IMR-90 (cell line): Measurements from ENCODE around the gene ADCY2. TPM values are rescaled to one million over a fixed set of nuclear protein-coding genes. Genes with fewer than 3 reads are reported as not detected.

Experiments
- ATAC-seq: fragments of 200-7000 bp; cut with Tn5 transposase; 2 replicates; pipeline ENCODE4 v1.9.1; 2020; ENCODE audit warnings: low read depth, mild to moderate bottlenecking, moderate library complexity
- BruUV-seq: library from RNA; stranded (reverse); fragments of 400-500 nt; replicated peaks from 2 replicates; lab custom pipeline; 2021; lab: Mats Ljungman, UMichigan
- CTCF ChIA-PET: fragments of 300-600 bp; formaldehyde crosslinking; extraction: SDS; loops from one replicate; lab custom pipeline; 2021; ENCODE audit warnings: antibody characterized with exemption; lab: Yijun Ruan, JAX
- POLR2A ChIA-PET: fragments of 300-600 bp; sonication (Branson Sonifier 250); formaldehyde crosslinking; loops from one replicate; lab custom pipeline; 2022; ENCODE audit warnings: antibody characterized with exemption; ENCODE audit not compliant: unreplicated experiment; lab: Charles Lee
- DNase-seq: peaks from one replicate; pipeline ENCODE4 v3.0.0; 2013
- H2AFZ ChIP-seq: replicated peaks from 2 replicates; pipeline ENCODE3; 2013; ENCODE audit warnings: low read length, mild to moderate bottlenecking; ENCODE audit not compliant: poor library complexity
- H2AK5ac ChIP-seq: 2 replicates; pipeline ENCODE4 v1.6.1; 2013; ENCODE audit warnings: low read depth, low read length, inconsistent platforms
- H2AK9ac ChIP-seq: replicated peaks from 2 replicates; pipeline ENCODE3; 2013; ENCODE audit warnings: mild to moderate bottlenecking, low read depth, low read length, moderate library complexity; ENCODE audit not compliant: poor library complexity
- H2BK120ac ChIP-seq: 2 replicates; pipeline ENCODE4 v1.6.1; 2013; ENCODE audit warnings: low read depth, low read length, inconsistent platforms
- H2BK15ac ChIP-seq: 3 replicates; pipeline ENCODE4 v1.6.1; 2013; ENCODE audit warnings: low read depth, low read length, inconsistent platforms
- H2BK20ac ChIP-seq: 2 replicates; pipeline ENCODE4 v1.6.1; 2013; ENCODE audit warnings: low read depth, mild to moderate bottlenecking, inconsistent platforms, low read length, moderate library complexity
- H2BK5ac ChIP-seq: 2 replicates; pipeline ENCODE4 v1.6.1; 2013; ENCODE audit warnings: mild to moderate bottlenecking, low read depth, low read length, inconsistent platforms; ENCODE audit not compliant: poor library complexity, severe bottlenecking
- H3K14ac ChIP-seq: replicated peaks from 2 replicates; pipeline ENCODE4 v1.6.1; 2013; ENCODE audit warnings: low read depth, low read length, inconsistent platforms
- H3K18ac ChIP-seq: 2 replicates; pipeline ENCODE4 v1.6.1; 2013; ENCODE audit warnings: low read depth, low read length, control low read depth
- H3K23ac ChIP-seq: 2 replicates; pipeline ENCODE4 v1.6.1; 2013; ENCODE audit warnings: low read depth, low read length, inconsistent platforms
- H3K27ac ChIP-seq: 2 replicates; pipeline ENCODE4 v1.5.1; 2013; ENCODE audit warnings: mild to moderate bottlenecking, control low read depth, low read length; ENCODE audit not compliant: insufficient read depth
- H3K27me3 ChIP-seq: 2 replicates; pipeline ENCODE4 v1.6.1; 2013; ENCODE audit warnings: low read length; ENCODE audit not compliant: control insufficient read depth, insufficient read depth
- H3K36me3 ChIP-seq: 2 replicates; pipeline ENCODE4 v1.6.1; 2013; ENCODE audit warnings: low read length, mixed read lengths; ENCODE audit not compliant: control insufficient read depth, insufficient read depth
- H3K4ac ChIP-seq: 2 replicates; pipeline ENCODE4 v1.6.1; 2013; ENCODE audit warnings: low read depth, low read length, inconsistent platforms
- H3K4me1 ChIP-seq: 2 replicates; pipeline ENCODE4 v1.6.1; 2013; ENCODE audit warnings: low read length, mixed read lengths; ENCODE audit not compliant: control insufficient read depth, insufficient read depth
- H3K4me2 ChIP-seq: 2 replicates; pipeline ENCODE4 v1.6.1; 2013; ENCODE audit warnings: low read depth, mild to moderate bottlenecking, control low read depth, low read length, moderate library complexity
- H3K4me3 ChIP-seq: 2 replicates; pipeline ENCODE4 v1.5.1; 2013; ENCODE audit warnings: low read depth, mild to moderate bottlenecking, control low read depth, low read length, moderate library complexity; ENCODE audit not compliant: insufficient read depth
- H3K56ac ChIP-seq: 2 replicates; pipeline ENCODE4 v1.6.1; 2013; ENCODE audit warnings: low read length, inconsistent platforms; ENCODE audit not compliant: insufficient read depth; ENCODE audit errors: extremely low read depth
- H3K79me1 ChIP-seq, 2 experiments: 2 replicates each; pipeline ENCODE4 v1.6.1; 2013; ENCODE audit warnings: low read length in 2 of 2, inconsistent platforms in 1 of 2, low read depth in 1 of 2
- H3K9ac ChIP-seq: 2 replicates; pipeline ENCODE4 v1.6.1; 2013; ENCODE audit warnings: low read depth, low read length, control low read depth
- H3K9me1 ChIP-seq: 2 replicates; pipeline ENCODE4 v1.6.1; 2013; ENCODE audit warnings: low read length, inconsistent platforms; ENCODE audit not compliant: insufficient read depth
- H3K9me3 ChIP-seq: 2 replicates; pipeline ENCODE4 v1.6.1; 2013; ENCODE audit warnings: low read length; ENCODE audit not compliant: control insufficient read depth, insufficient read depth
- H4K20me1 ChIP-seq: 2 replicates; pipeline ENCODE4 v1.6.1; 2013; ENCODE audit warnings: low read length, inconsistent platforms; ENCODE audit not compliant: insufficient read depth
- H4K5ac ChIP-seq: 2 replicates; pipeline ENCODE4 v1.6.1; 2013; ENCODE audit warnings: mild to moderate bottlenecking, low read depth, low read length, control low read depth
- H4K8ac ChIP-seq, 2 experiments: 2 replicates each; pipeline ENCODE4 v1.6.1; 2013; ENCODE audit warnings: low read depth in 2 of 2, low read length in 2 of 2, control low read depth in 1 of 2, inconsistent platforms in 1 of 2
- H4K91ac ChIP-seq: 2 replicates; pipeline ENCODE4 v1.6.1; 2013; ENCODE audit warnings: low read depth, low read length, inconsistent platforms; ENCODE audit not compliant: insufficient read depth
- BHLHE40 ChIP-seq: fragments of 150-350 bp; IDR thresholded peaks from 2 replicates; pipeline ENCODE4 v1.6.1; 2016; ENCODE audit warnings: mild to moderate bottlenecking, low read depth, low read length
- CEBPB ChIP-seq: IDR thresholded peaks from 2 replicates; pipeline ENCODE4 v1.6.1; 2012; ENCODE audit warnings: low read depth, low read length, improper control_type of control experiment
- RCOR1 ChIP-seq: IDR thresholded peaks from 2 replicates; pipeline ENCODE4 v1.6.1; 2012; ENCODE audit warnings: mild to moderate bottlenecking, low read length, improper control_type of control experiment; ENCODE audit not compliant: insufficient replicate concordance
- WGBS, 2 experiments: methylation state at CpG; one replicate each; pipeline versions ENCODE4 v1.1.5 to v1.1.7; 2013; ENCODE audit warnings: missing lambda C conversion rate in 2 of 2; ENCODE audit not compliant: insufficient read length in 1 of 2; ENCODE audit errors: extremely low coverage in 2 of 2; 5-methylcytosine and 5-hydroxymethylcytosine counted together
- dilution Hi-C: fragments of 300-500 bp; cut with HindIII; formaldehyde crosslinking; loops from one replicate; pipeline ENCODE4 v1.14.3; 2018; ENCODE audit warnings: low sequenced_read_pairs; ENCODE audit not compliant: unreplicated experiment
- in situ Hi-C: fragments of 300-500 bp; cut with MboI; formaldehyde crosslinking; loops from 3 replicates; pipeline ENCODE4 v1.14.3; 2019; ENCODE audit warnings: low sequenced_read_pairs, inconsistent platforms, mixed read lengths
- intact Hi-C: fragments of 100-400 bp; cut with micrococcal nuclease; formaldehyde crosslinking; loops from 2 replicates; pipeline ENCODE4 v1.10.0; 2022
- polyA plus RNA-seq, 3 experiments: library from polyadenylated mRNA; depleted of rRNA; stranded (reverse); fragments of >200 nt; gene quantifications; 2 replicates each; pipeline ENCODE4 v1.2.3, GENCODE V29; 2012; ENCODE audit warnings: low replicate concordance in 1 of 3
- total RNA-seq: library from RNA; depleted of rRNA; stranded (reverse); fragments of >200 nt; gene quantifications from 2 replicates; pipeline ENCODE4 v1.2.3, GENCODE V29; 2012
- TF ChIP-seq, protein P1 (sequence below): conservative IDR thresholded peaks from 2 replicates; pipeline ENCODE4 v1.5.1; 2012; ENCODE audit warnings: mild to moderate bottlenecking, low read depth, low read length, improper control_type of control experiment
- TF ChIP-seq, protein P2 (sequence below): fragments of 150-350 bp; IDR thresholded peaks from 2 replicates; pipeline ENCODE4 v1.6.1; 2016; ENCODE audit warnings: low read depth, mild to moderate bottlenecking, low read length, moderate library complexity, borderline replicate concordance

The ADCY2 gene
- total and polyA plus RNA-seq, 2 of the 4 experiments (the other 2 are of a cell fraction), result not detected

DNA sequence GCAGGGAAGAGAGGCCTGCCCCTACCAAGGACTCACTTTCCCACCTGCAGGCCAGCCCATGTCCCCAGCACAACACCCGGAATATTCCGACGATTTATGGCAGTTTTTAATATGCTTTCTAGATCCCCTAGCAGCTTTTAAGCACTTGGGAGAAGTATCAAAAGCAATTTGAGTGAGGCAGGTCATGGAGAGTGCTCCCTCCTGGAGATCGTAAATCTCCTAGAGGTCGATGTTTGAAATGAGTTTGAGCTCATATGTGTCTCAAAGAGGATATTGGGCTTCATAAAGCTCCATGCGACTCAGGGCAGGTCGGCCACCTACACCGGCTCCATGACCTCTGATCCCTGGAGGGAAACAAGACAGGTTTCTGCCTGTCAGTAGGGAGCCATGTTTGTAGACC is 427.7 kb downstream of the ADCY2 start:
- ChIA-PET POLR2A (no interaction called here), CTCF (no interaction called here)
- Histone ChIP-seq H3K9ac (no peak overlapping the region), H3K36me3 (no peaks in the 10 kb centered on the region), H3K4me2 (no peak overlapping the region), H3K27me3 (peaks cover 4% of the 10 kb centered on the region), H3K79me1 (no peaks in the 10 kb centered on the region), H3K4ac (no peak overlapping the region), H3K4me3 (no peak overlapping the region), H2AK5ac (no peak overlapping the region), H3K18ac (no peak overlapping the region), H3K56ac (no peak overlapping the region), H2BK5ac (no peak overlapping the region), H3K14ac (no peak overlapping the region), H4K5ac (no peak overlapping the region), H2BK15ac (no peak overlapping the region), H4K20me1 (no peaks in the 10 kb centered on the region), H2AK9ac (no peak overlapping the region), H3K9me3 (no peaks in the 10 kb centered on the region), H3K27ac (no peak overlapping the region), H3K4me1 (no peaks in the 10 kb centered on the region), H4K8ac (no peak overlapping the region), H4K91ac (no peak overlapping the region), H2BK20ac (no peak overlapping the region), H3K23ac (no peak overlapping the region), H3K9me1 (no peaks in the 10 kb centered on the region), H2AFZ (no peak overlapping the region), H2BK120ac (no peak overlapping the region)
- in situ Hi-C loops, result no loop called here
- TF ChIP-seq, protein P1, sequence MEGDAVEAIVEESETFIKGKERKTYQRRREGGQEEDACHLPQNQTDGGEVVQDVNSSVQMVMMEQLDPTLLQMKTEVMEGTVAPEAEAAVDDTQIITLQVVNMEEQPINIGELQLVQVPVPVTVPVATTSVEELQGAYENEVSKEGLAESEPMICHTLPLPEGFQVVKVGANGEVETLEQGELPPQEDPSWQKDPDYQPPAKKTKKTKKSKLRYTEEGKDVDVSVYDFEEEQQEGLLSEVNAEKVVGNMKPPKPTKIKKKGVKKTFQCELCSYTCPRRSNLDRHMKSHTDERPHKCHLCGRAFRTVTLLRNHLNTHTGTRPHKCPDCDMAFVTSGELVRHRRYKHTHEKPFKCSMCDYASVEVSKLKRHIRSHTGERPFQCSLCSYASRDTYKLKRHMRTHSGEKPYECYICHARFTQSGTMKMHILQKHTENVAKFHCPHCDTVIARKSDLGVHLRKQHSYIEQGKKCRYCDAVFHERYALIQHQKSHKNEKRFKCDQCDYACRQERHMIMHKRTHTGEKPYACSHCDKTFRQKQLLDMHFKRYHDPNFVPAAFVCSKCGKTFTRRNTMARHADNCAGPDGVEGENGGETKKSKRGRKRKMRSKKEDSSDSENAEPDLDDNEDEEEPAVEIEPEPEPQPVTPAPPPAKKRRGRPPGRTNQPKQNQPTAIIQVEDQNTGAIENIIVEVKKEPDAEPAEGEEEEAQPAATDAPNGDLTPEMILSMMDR, result no peak
- TF ChIP-seq BHLHE40 (no peak), CEBPB (no peak), RCOR1 (no peak)
- TF ChIP-seq, protein P2, sequence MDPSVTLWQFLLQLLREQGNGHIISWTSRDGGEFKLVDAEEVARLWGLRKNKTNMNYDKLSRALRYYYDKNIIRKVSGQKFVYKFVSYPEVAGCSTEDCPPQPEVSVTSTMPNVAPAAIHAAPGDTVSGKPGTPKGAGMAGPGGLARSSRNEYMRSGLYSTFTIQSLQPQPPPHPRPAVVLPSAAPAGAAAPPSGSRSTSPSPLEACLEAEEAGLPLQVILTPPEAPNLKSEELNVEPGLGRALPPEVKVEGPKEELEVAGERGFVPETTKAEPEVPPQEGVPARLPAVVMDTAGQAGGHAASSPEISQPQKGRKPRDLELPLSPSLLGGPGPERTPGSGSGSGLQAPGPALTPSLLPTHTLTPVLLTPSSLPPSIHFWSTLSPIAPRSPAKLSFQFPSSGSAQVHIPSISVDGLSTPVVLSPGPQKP, result no peak
- intact Hi-C loops, result no loop called here
- no TSS peak for BruUV-seq
- 56% methylated on average over 2 of the region's 8 CpGs; no CpG with 5 or more reads in 1 of the 2 experiments for WGBS, 2 experiments
- ATAC-seq (no peak), DNase-seq (no peak)
- dilution Hi-C loops, result no loop called here
